BE2C (cell line): Measurements from ENCODE around the gene PLCB1.

ENCODE experiments used
- DNase-seq: peaks from one replicate; pipeline ENCODE4 v3.0.0-alpha.2; 2020
- H3K27me3 ChIP-seq: fragments of 250-450 bp; sonication (Bioruptor Pico); 2 replicates; pipeline ENCODE4 v1.5.1; 2020; ENCODE audit warnings: mild to moderate bottlenecking
- H3K36me3 ChIP-seq: fragments of 250-450 bp; sonication (Bioruptor Pico); 2 replicates; pipeline ENCODE4 v1.5.1; 2020; ENCODE audit warnings: mild to moderate bottlenecking
- H3K4me1 ChIP-seq: fragments of 250-450 bp; sonication (Bioruptor Pico); 2 replicates; pipeline ENCODE4 v1.5.1; 2020
- H3K4me3 ChIP-seq: 2 replicates; pipeline ENCODE4 v1.5.1; 2011; ENCODE audit warnings: low read depth, low read length
- H3K9me3 ChIP-seq: fragments of 250-450 bp; sonication (Bioruptor Pico); 2 replicates; pipeline ENCODE4 v1.5.1; 2020
- CTCF ChIP-seq: IDR thresholded peaks from 2 replicates; pipeline ENCODE4 v1.5.1; 2012; ENCODE audit warnings: mild to moderate bottlenecking, low read depth, low read length

PLCB1 gene

GRCh38 chr20:8220716-8221115, 88.7 kb downstream of the PLCB1 start:
- DNase-seq: no peak
- no peak for TF ChIP-seq CTCF
- no peak overlapping the region for H3K4me3 ChIP-seq
- H3K36me3 ChIP-seq: no peaks in the 10 kb centered on the region
- H3K4me1 ChIP-seq: no peaks in the 10 kb centered on the region; the same call in 1 of the 2 replicates
- no peaks in the 10 kb centered on the region for H3K27me3 ChIP-seq
- no peaks in the 10 kb centered on the region for H3K9me3 ChIP-seq

- Histone ChIP-seq H3K9me3 (no peaks in the 10 kb centered on the region), H3K27me3 (no peaks in the 10 kb centered on the region), H3K4me3 (no peak overlapping the region), H3K36me3 (no peaks in the 10 kb centered on the region), H3K4me1 (no peaks in the 10 kb centered on the region; the same call in 1 of the 2 replicates)
- no peak for DNase-seq
- TF ChIP-seq CTCF: no peak
Observed at GRCh38 chr20:8221887-8222419, 89.9 kb downstream of the PLCB1 start.

GRCh38 chr20:8223091-8223870, 91.2 kb downstream of the PLCB1 start:
- Histone ChIP-seq H3K9me3 (no peaks in the 10 kb centered on the region), H3K36me3 (no peaks in the 10 kb centered on the region), H3K4me1 (peaks cover 5% of the 10 kb centered on the region; the same call in 1 of the 2 replicates), H3K4me3 (no peak overlapping the region), H3K27me3 (no peaks in the 10 kb centered on the region)
- TF ChIP-seq CTCF: no peak
- DNase-seq: no peak

- TF ChIP-seq CTCF: no peak
- H3K4me3 ChIP-seq: no peak overlapping the region
- H3K27me3 ChIP-seq: no peaks in the 10 kb centered on the region
- no peaks in the 10 kb centered on the region for H3K9me3 ChIP-seq
- peaks cover 6% of the 10 kb centered on the region for H3K4me1 ChIP-seq
- no peaks in the 10 kb centered on the region for H3K36me3 ChIP-seq
- DNase-seq: no peak
Observed at GRCh38 chr20:8225658-8226057, 93.6 kb downstream of the PLCB1 start.

GRCh38 chr20:8226106-8226505, 94.0 kb downstream of the PLCB1 start:
- H3K36me3 ChIP-seq: no peaks in the 10 kb centered on the region
- H3K27me3 ChIP-seq: no peaks in the 10 kb centered on the region
- H3K9me3 ChIP-seq: no peaks in the 10 kb centered on the region
- H3K4me3 ChIP-seq: no peak overlapping the region
- DNase-seq: no peak
- no peak for TF ChIP-seq CTCF
- H3K4me1 ChIP-seq: peaks cover 10% of the 10 kb centered on the region

- H3K9me3 ChIP-seq: no peaks in the 10 kb centered on the region
- no peaks in the 10 kb centered on the region for H3K36me3 ChIP-seq
- no peak for DNase-seq
- H3K4me1 ChIP-seq: peaks cover 12% of the 10 kb centered on the region
- no peak for TF ChIP-seq CTCF
- H3K27me3 ChIP-seq: no peaks in the 10 kb centered on the region
- no peak overlapping the region for H3K4me3 ChIP-seq
Observed at GRCh38 chr20:8227293-8227692, 95.2 kb downstream of the PLCB1 start.
